ENCODE data around the gene BSG. TPM values are rescaled to one million over a fixed set of nuclear protein-coding genes. Genes with fewer than 3 reads are reported as not detected.

Gene BSG
- total RNA-seq, 2 donors from 2014 or later, result 176 to 264 TPM

GRCh38 chr19:574658-575526, 2.5 kb downstream of the BSG start:
- H3K4me3 ChIP-seq, result no peak overlapping the region
- no peaks in the 10 kb centered on the region for H3K36me3 ChIP-seq (replicated peaks in 1 of 2; ENCODE audit: insufficient read depth in 1 of 2, low read depth in 2 of 2)
- no peaks in the 10 kb centered on the region for H3K9me3 ChIP-seq
- intact Hi-C loops (cut with DNase I), result no loop called here
- H3K4me1 ChIP-seq, result peaks cover 47% of the 10 kb centered on the region
- 18 to 35% methylated on average over 2 to 32 of the region's 32 CpGs for WGBS, 2 donors
- no peak for ATAC-seq
- TF ChIP-seq POLR2A (IDR thresholded peaks at IDR 0.05), result no peak
- TF ChIP-seq, protein P1, sequence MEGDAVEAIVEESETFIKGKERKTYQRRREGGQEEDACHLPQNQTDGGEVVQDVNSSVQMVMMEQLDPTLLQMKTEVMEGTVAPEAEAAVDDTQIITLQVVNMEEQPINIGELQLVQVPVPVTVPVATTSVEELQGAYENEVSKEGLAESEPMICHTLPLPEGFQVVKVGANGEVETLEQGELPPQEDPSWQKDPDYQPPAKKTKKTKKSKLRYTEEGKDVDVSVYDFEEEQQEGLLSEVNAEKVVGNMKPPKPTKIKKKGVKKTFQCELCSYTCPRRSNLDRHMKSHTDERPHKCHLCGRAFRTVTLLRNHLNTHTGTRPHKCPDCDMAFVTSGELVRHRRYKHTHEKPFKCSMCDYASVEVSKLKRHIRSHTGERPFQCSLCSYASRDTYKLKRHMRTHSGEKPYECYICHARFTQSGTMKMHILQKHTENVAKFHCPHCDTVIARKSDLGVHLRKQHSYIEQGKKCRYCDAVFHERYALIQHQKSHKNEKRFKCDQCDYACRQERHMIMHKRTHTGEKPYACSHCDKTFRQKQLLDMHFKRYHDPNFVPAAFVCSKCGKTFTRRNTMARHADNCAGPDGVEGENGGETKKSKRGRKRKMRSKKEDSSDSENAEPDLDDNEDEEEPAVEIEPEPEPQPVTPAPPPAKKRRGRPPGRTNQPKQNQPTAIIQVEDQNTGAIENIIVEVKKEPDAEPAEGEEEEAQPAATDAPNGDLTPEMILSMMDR (IDR thresholded peaks at IDR 0.05), result no peak
- H3K27ac ChIP-seq, result peak overlapping the region in 3 of 4 donors; percentile 15 to 43 (median 42)
- no peaks in the 10 kb centered on the region for H3K27me3 ChIP-seq
- DNase-seq, result peak in 3 of 4 donors; percentile 26 to 57 (median 47)

DNA sequence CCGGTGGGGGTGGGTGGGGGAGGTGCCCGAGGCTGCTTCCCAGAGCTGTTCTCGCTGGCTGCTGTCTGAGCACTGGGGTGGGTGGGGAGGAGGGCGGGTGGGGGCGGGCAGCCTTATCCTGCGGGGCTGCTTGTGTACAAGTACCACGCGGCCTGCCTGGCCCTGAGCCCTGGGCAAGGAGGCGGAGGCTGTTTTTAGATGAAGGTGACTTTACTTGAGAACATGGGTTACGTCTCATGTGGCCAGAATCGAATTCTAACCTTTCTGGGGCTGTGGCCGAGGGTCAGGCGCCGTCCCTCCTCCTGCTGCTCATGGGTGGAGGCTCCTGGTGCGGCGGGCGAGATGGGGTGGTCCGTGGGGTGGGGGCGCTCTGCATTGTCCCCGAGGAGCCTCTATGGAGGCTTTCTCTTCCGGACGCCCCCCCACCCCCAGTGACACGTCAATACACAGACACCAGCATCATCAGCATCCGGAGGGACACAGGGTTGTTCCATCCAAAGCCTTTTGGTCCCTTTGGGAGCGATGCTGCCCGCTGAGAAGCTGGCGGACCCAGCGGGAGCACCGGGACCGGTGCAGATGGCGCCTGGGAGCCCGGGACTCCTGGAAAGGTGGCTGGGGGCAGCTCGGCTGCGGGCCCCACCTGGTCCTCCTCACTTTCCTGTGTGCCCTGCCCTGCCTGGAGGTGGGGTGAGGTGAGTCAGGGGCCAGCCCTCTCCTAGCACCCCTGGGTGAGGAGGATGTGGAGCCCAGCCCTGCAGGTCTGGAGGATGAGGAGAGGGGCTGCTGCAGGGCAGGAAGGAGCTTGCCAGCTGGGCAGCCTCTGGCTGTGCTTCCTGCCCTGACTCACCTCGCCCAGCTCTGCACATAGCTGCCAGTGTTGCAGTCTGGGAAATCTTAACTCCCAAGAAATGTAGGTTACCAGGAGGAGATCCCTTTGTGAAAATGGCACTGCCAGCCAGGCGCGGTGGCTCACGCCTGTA, 3.4 kb downstream of the BSG start:
- no peak overlapping the region for H3K4me3 ChIP-seq
- intact Hi-C loops (cut with DNase I), result no loop called here
- H3K27ac ChIP-seq, result peak overlapping the region in 1 of 4 donors; percentile 15
- H3K9me3 ChIP-seq, result no peaks in the 10 kb centered on the region
- H3K36me3 ChIP-seq (replicated peaks in 1 of 2; ENCODE audit: insufficient read depth in 1 of 2, low read depth in 2 of 2), result no peaks in the 10 kb centered on the region
- peaks cover 46% of the 10 kb centered on the region for H3K4me1 ChIP-seq
- TF ChIP-seq POLR2A (IDR thresholded peaks at IDR 0.05), result no peak
- TF ChIP-seq, protein P1 (IDR thresholded peaks at IDR 0.05), result no peak
- DNase-seq (peak in 3 of 4 donors; percentile 28 to 60 (median 55)), ATAC-seq (no peak)
- no peaks in the 10 kb centered on the region for H3K27me3 ChIP-seq
- 45 to 100% methylated on average over 1 to 38 of the region's 38 CpGs for WGBS, 2 donors

DNA sequence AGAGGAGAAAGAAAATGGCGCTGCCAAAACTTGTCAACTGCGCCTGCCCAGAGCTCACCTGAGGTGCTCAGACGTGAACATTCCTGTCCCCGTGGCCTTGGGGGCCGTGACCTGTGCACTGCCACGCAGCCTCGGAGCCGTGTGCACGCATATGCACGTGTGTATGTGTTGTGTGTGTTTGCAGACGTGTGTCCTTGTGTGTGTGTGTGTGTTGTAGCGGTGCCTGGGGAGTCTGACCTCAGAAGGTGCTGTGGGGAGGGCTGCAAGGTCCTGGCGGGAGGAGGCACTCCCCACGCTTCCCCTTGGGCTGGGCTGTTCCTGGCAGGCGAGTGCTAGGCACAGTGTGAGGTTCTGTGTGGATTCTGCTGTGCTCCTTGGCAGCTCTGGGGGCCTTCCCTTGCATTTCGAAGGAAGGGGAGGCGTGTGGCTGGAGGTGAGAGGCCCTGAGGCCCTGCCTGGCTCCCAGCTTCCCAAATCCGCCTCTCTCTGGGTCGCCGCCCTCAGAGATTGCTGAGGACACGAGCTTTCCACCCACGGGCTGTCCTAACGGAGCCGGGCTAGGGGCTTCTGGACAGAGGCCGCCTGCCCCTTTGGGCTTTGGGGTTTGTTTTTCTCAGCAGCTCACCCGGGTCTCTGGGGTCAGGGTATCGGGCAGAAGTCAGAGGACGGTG, 4.5 kb downstream of the BSG start:
- Histone ChIP-seq H3K27me3 (no peaks in the 10 kb centered on the region), H3K36me3 (replicated peaks in 1 of 2; ENCODE audit: insufficient read depth in 1 of 2, low read depth in 2 of 2) (peaks cover 5% of the 10 kb centered on the region in 2 donors), H3K4me3 (no peak overlapping the region), H3K9me3 (no peaks in the 10 kb centered on the region), H3K4me1 (peaks cover 39% of the 10 kb centered on the region), H3K27ac (no peak overlapping the region)
- no peak for ATAC-seq
- intact Hi-C loops (cut with DNase I), result no loop called here
- DNase-seq, result no peak
- TF ChIP-seq, protein P1 (IDR thresholded peaks at IDR 0.05), result no peak
- 84 to 93% methylated on average over 12 to 28 of the region's 28 CpGs for WGBS, 2 donors

- Histone ChIP-seq H3K27me3 (no peaks in the 10 kb centered on the region), H3K4me3 (no peak overlapping the region), H3K27ac (no peak overlapping the region), H3K4me1 (peaks cover 39% of the 10 kb centered on the region), H3K36me3 (replicated peaks in 1 of 2; ENCODE audit: insufficient read depth in 1 of 2, low read depth in 2 of 2) (peaks cover 8% of the 10 kb centered on the region in 2 donors), H3K9me3 (no peaks in the 10 kb centered on the region)
- TF ChIP-seq, protein P1 (IDR thresholded peaks at IDR 0.05), result no peak
- TF ChIP-seq POLR2A (IDR thresholded peaks at IDR 0.05), result no peak
- 91 to 94% methylated on average over 45 to 56 of the region's 66 CpGs for WGBS, 2 donors
- intact Hi-C loops (cut with DNase I), result no loop called here
- ATAC-seq, result no peak
- DNase-seq, result no peak
Observed at GRCh38 chr19:577439-578392, 5.3 kb downstream of the BSG start.
